HG03139 (cell line): ENCODE data around the gene CDC7.

Experiments used
- ATAC-seq: cut with Tn5 transposase; IDR thresholded peaks from one replicate; pipeline ENCODE4 v1.9.1; 2021; ENCODE audit not compliant: unreplicated experiment

The CDC7 gene

GRCh38 chr1:91546876-91547275, 46.2 kb downstream of the CDC7 start:
- no peak for ATAC-seq

- ATAC-seq = no peak
Measured at GRCh38 chr1:91548376-91549040, 47.9 kb downstream of the CDC7 start.

GRCh38 chr1:91549041-91549735, 48.5 kb downstream of the CDC7 start:
- ATAC-seq = no peak

GRCh38 chr1:91550961-91551360, 50.3 kb downstream of the CDC7 start:
- ATAC-seq = no peak

- no peak for ATAC-seq
Measured at GRCh38 chr1:91552091-91552490, 51.4 kb downstream of the CDC7 start.

- no peak for ATAC-seq
Measured at GRCh38 chr1:91552596-91552995, 51.9 kb downstream of the CDC7 start.

- ATAC-seq = no peak
Measured at GRCh38 chr1:91553177-91553591, 52.5 kb downstream of the CDC7 start.

GRCh38 chr1:91555074-91555730, 54.6 kb downstream of the CDC7 start:
- ATAC-seq = no peak

GRCh38 chr1:91555821-91556531, 55.3 kb downstream of the CDC7 start:
- no peak for ATAC-seq

- no peak for ATAC-seq
Measured at GRCh38 chr1:91556556-91556955, 55.9 kb downstream of the CDC7 start.

- ATAC-seq = no peak
Measured at GRCh38 chr1:91557039-91557690, 56.5 kb downstream of the CDC7 start.

GRCh38 chr1:91557826-91558225, 57.2 kb downstream of the CDC7 start:
- ATAC-seq = no peak

- ATAC-seq = no peak
Measured at GRCh38 chr1:91559046-91559750, 58.5 kb downstream of the CDC7 start.

- no peak for ATAC-seq
Measured at GRCh38 chr1:91559838-91560565, 59.4 kb downstream of the CDC7 start.

GRCh38 chr1:91564888-91565701, 64.4 kb downstream of the CDC7 start:
- ATAC-seq = no peak

GRCh38 chr1:91567583-91567982, 66.9 kb downstream of the CDC7 start:
- ATAC-seq = no peak

GRCh38 chr1:91568261-91568660, 67.6 kb downstream of the CDC7 start:
- no peak for ATAC-seq

GRCh38 chr1:91569411-91570119, 68.9 kb downstream of the CDC7 start:
- ATAC-seq = no peak
